SK-N-MC (cell line): ENCODE data around the gene CGREF1.
A peak's percentile ranks its signal among the peaks of the same experiment; 100 is the strongest.

Experiments used
- DNase-seq: peaks from one replicate; pipeline ENCODE4 v3.0.0-alpha.2; 2011; ENCODE audit warnings: low read depth, low spot score
- H3K27ac ChIP-seq: fragments of 200-600 bp; sonication (generic); 2 replicates; pipeline ENCODE4 v1.5.1; 2016; ENCODE audit warnings: mixed run types
- H3K36me3 ChIP-seq: fragments of 200-600 bp; sonication (generic); 2 replicates; pipeline ENCODE4 v1.6.1; 2017; ENCODE audit warnings: antibody characterized with exemption, low read length, mixed read lengths; ENCODE audit not compliant: insufficient read depth
- H3K4me3 ChIP-seq: fragments of 200-600 bp; sonication (generic); 2 replicates; pipeline ENCODE4 v1.5.1; 2016
- H3K9ac ChIP-seq: fragments of 200-600 bp; sonication (generic); 2 replicates; pipeline ENCODE4 v1.8.0; 2017; ENCODE audit warnings: mixed run types, mixed read lengths; ENCODE audit not compliant: insufficient read length
- H3K9me3 ChIP-seq: fragments of 200-600 bp; sonication (generic); 2 replicates; pipeline ENCODE4 v1.6.1; 2017; ENCODE audit warnings: low read depth, mild to moderate bottlenecking, antibody characterized with exemption, low read length, moderate library complexity, mixed read lengths
- EZH2 ChIP-seq: fragments of 200-600 bp; sonication (generic); IDR thresholded peaks from one replicate; pipeline ENCODE4 v1.6.1; 2017; ENCODE audit warnings: antibody characterized with exemption
- FOXP2 ChIP-seq: optimal IDR thresholded peaks from 2 replicates; pipeline ENCODE3; 2011; ENCODE audit warnings: mild to moderate bottlenecking, moderate library complexity; ENCODE audit not compliant: insufficient read depth; ENCODE audit errors: extremely low read length, control extremely low read depth
- POLR2AphosphoS5 ChIP-seq: IDR thresholded peaks from 2 replicates; pipeline ENCODE4 v1.6.1; 2012; ENCODE audit warnings: mild to moderate bottlenecking, low read depth, low read length, borderline replicate concordance

The CGREF1 gene

DNA sequence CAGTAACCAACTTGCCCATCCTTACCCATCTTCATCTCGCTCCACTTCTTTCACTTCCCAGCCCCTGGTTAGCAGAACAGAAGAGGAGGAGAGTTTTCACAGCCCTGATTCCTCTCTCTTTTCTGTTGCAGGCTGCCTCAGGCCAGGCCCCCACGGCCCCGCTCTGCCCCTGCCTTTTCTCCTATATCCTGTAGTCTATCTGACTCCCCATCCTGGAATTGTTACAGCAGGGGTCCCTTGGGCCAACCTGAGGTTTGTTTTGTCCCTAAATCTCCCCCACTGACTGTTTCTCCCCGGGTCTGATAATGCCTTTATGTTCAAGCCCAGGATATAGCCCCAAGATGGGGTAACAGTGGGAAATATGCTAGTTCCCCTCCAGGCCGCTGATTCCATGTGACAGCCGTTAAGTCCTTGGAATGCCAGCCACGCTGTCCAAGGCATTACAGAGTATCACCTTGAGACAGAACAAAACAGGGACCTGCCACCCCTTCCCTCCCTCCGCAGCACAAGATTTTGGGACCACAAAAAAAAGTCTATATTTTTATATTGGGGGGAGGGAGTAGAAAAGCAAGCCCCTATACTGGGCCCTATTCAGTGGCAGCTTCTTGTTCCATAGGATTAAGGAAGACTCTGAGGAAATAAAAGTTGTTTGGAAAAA is 48.8 kb downstream of the CGREF1 start:
- TF ChIP-seq FOXP2: no peak
- no peak for TF ChIP-seq POLR2AphosphoS5
- no peak for TF ChIP-seq EZH2
- Histone ChIP-seq H3K9ac (peak overlapping the region; percentile 96), H3K9me3 (no peaks in the 10 kb centered on the region; the same call in 1 of the 2 replicates), H3K27ac (no peak overlapping the region), H3K4me3 (peak overlapping the region; percentile 99), H3K36me3 (peaks cover 28% of the 10 kb centered on the region)
- no peak for DNase-seq

DNA sequence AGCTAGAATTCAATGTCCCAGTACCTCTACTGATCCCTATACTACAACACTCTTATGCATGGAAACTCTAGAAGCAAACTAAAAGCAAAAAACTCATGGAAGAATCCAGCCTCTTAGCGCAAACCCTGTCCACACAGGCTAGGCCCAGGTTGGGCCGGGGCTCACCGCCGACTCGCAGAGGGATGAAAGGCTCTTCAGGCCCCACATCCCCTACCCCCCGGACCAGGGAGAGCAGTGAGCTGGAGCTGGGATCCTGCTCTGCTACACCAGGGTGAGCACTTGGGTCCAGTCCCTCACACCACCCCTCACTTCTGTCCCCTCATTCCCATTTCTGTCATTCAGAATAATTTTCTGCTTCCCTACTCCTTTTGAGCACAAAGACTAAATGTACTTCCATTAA is 49.5 kb downstream of the CGREF1 start:
- peaks cover 28% of the 10 kb centered on the region for H3K36me3 ChIP-seq
- H3K9ac ChIP-seq: no peak overlapping the region
- no peak for DNase-seq
- no peaks in the 10 kb centered on the region; the same call in 1 of the 2 replicates for H3K9me3 ChIP-seq
- TF ChIP-seq EZH2: no peak
- no peak for TF ChIP-seq FOXP2
- no peak for TF ChIP-seq POLR2AphosphoS5
- H3K27ac ChIP-seq: no peak overlapping the region
- no peak overlapping the region for H3K4me3 ChIP-seq

- no peak for DNase-seq
- no peak overlapping the region for H3K27ac ChIP-seq
- peaks cover 28% of the 10 kb centered on the region for H3K36me3 ChIP-seq
- no peak for TF ChIP-seq EZH2
- no peak for TF ChIP-seq POLR2AphosphoS5
- TF ChIP-seq FOXP2: no peak
- no peaks in the 10 kb centered on the region for H3K9me3 ChIP-seq
- H3K9ac ChIP-seq: no peak overlapping the region
- H3K4me3 ChIP-seq: no peak overlapping the region
These were observed 51.5 kb downstream of the CGREF1 start for GRCh38 chr2:27067385-27067784.

- TF ChIP-seq POLR2AphosphoS5 (no peak), FOXP2 (no peak), EZH2 (no peak)
- H3K9ac ChIP-seq: no peak overlapping the region
- H3K9me3 ChIP-seq: no peaks in the 10 kb centered on the region
- H3K4me3 ChIP-seq: no peak overlapping the region
- no peak overlapping the region for H3K27ac ChIP-seq
- DNase-seq: no peak
- peaks cover 27% of the 10 kb centered on the region for H3K36me3 ChIP-seq
These were observed 53.8 kb downstream of the CGREF1 start for GRCh38 chr2:27065128-27065527.

GRCh38 chr2:27060323-27060722 is 58.6 kb downstream of the CGREF1 start:
- peaks cover 36% of the 10 kb centered on the region for H3K36me3 ChIP-seq
- H3K4me3 ChIP-seq: no peak overlapping the region
- no peak for DNase-seq
- no peak for TF ChIP-seq EZH2
- no peak for TF ChIP-seq FOXP2
- no peak for TF ChIP-seq POLR2AphosphoS5
- no peak overlapping the region for H3K9ac ChIP-seq
- no peaks in the 10 kb centered on the region for H3K9me3 ChIP-seq
- 0 out of 2 replicates have a peak overlapping the region, but pooled peaks have one; percentile 7 for H3K27ac ChIP-seq

GRCh38 chr2:27059141-27059820 is 59.6 kb downstream of the CGREF1 start:
- Histone ChIP-seq H3K9ac (no peak overlapping the region), H3K27ac (no peak overlapping the region), H3K9me3 (no peaks in the 10 kb centered on the region), H3K36me3 (peaks cover 46% of the 10 kb centered on the region), H3K4me3 (no peak overlapping the region)
- TF ChIP-seq FOXP2 (no peak), POLR2AphosphoS5 (no peak), EZH2 (no peak)
- no peak for DNase-seq

DNA sequence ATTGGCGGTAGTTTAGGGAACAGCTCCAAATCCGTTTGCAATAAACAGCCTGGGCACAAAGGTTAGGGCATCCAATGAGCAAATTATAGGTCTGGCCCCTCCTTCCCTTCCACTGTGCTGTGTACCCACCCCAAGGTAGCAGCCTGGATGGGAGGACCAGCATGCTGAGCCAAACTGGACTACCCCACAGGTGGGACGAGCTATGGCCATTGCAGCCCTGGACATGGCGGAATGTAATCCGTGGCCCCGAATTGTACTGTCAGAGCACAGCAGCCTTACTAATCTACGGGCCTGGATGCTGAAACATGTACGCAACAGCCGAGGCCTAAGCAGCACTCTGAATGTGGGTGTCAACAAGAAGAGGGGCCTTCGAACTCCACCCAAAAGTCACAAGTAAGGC is 60.7 kb downstream of the CGREF1 start:
- no peak overlapping the region for H3K4me3 ChIP-seq
- no peaks in the 10 kb centered on the region for H3K9me3 ChIP-seq
- no peak for DNase-seq
- TF ChIP-seq FOXP2 (no peak), EZH2 (no peak), POLR2AphosphoS5 (no peak)
- no peak overlapping the region for H3K27ac ChIP-seq
- H3K9ac ChIP-seq: no peak overlapping the region
- H3K36me3 ChIP-seq: peaks cover 50% of the 10 kb centered on the region

DNA sequence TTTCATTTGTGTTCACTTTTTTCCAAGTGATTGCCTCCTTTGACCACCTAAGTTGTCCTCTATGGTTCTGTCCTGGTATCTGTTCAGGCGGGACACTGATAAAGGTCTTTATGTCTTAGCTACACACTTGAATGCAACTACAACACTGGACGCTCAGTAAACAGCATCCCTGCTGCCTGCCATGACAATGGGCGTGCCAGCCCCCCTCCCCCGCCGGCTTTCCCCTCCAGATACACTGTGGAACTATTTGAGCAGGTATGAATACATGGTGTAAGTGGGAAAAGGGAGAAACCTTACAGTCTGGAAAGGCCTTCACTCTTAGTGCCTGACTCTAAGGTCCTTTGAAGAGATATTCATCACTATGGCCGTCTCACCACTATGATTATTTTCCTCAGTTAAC is 61.7 kb downstream of the CGREF1 start:
- Histone ChIP-seq H3K36me3 (peaks cover 50% of the 10 kb centered on the region), H3K9me3 (no peaks in the 10 kb centered on the region)

More for the DNA sequence above, 61.7 kb downstream of the CGREF1 start:
- no peak for DNase-seq
- H3K9ac ChIP-seq: no peak overlapping the region
- H3K27ac ChIP-seq: no peak overlapping the region
- TF ChIP-seq EZH2 (no peak), POLR2AphosphoS5 (no peak), FOXP2 (no peak)
- no peak overlapping the region for H3K4me3 ChIP-seq
